Endothelial cell (in vitro differentiated cells): Measurements from ENCODE around the gene KCTD13. TPM values are rescaled to one million over a fixed set of nuclear protein-coding genes. Genes with fewer than 3 reads are reported as not detected.
A peak's percentile ranks its signal among the peaks of the same experiment; 100 is the strongest.

ENCODE experiments used
- DNase-seq: peaks from one replicate; pipeline ENCODE4 v3.0.0; 2021; ENCODE audit warnings: low spot score
- H3K27ac Mint-ChIP-seq: one replicate; pipeline ENCODE4 v1.8.0; 2021; ENCODE audit warnings: mixed read lengths, inconsistent platforms; ENCODE audit not compliant: unreplicated experiment
- H3K27me3 Mint-ChIP-seq: one replicate; pipeline ENCODE4 v1.8.0; 2021; ENCODE audit warnings: mild to moderate bottlenecking, moderate library complexity, mixed read lengths, inconsistent platforms; ENCODE audit not compliant: unreplicated experiment
- H3K36me3 Mint-ChIP-seq: one replicate; pipeline ENCODE4 v1.8.0; 2021; ENCODE audit warnings: mild to moderate bottlenecking, low read depth, mixed read lengths, inconsistent platforms; ENCODE audit not compliant: unreplicated experiment
- H3K4me1 Mint-ChIP-seq: one replicate; pipeline ENCODE4 v1.8.0; 2021; ENCODE audit warnings: mild to moderate bottlenecking, mixed read lengths, inconsistent platforms; ENCODE audit not compliant: unreplicated experiment
- H3K4me3 Mint-ChIP-seq: one replicate; pipeline ENCODE4 v1.8.0; 2021; ENCODE audit warnings: mild to moderate bottlenecking, mixed read lengths, inconsistent platforms; ENCODE audit not compliant: unreplicated experiment
- H3K9me3 Mint-ChIP-seq: one replicate; pipeline ENCODE4 v1.8.0; 2021; ENCODE audit warnings: mixed read lengths, inconsistent platforms; ENCODE audit not compliant: unreplicated experiment
- CTCF ChIP-seq: fragments of 200-600 bp; sonication (generic); IDR thresholded peaks from one replicate; pipeline ENCODE4 v1.5.0; 2021; ENCODE audit warnings: antibody characterized with exemption; ENCODE audit not compliant: unreplicated experiment
- total RNA-seq: library from RNA; stranded (reverse); fragmentation: NEBNext Ultra II Directional; extraction: Animal tissue kit (Norgen Biotek cat#: 25700); gene quantifications from one replicate; pipeline ENCODE4 v1.2.1, GENCODE V29; 2021; ENCODE audit not compliant: unreplicated experiment

KCTD13 gene
- total RNA-seq, 1 donor from 2014 or later: 25.8 TPM

- no peak overlapping the region for H3K27ac Mint-ChIP-seq
- DNase-seq: no peak
- peaks cover 16% of the 10 kb centered on the region for H3K4me1 Mint-ChIP-seq
- peaks cover 11% of the 10 kb centered on the region for H3K27me3 Mint-ChIP-seq
- H3K4me3 Mint-ChIP-seq: peak overlapping the region; percentile 89
- no peak for TF ChIP-seq CTCF
- H3K36me3 Mint-ChIP-seq: peaks cover 7% of the 10 kb centered on the region
- no peaks in the 10 kb centered on the region for H3K9me3 Mint-ChIP-seq
These were observed 62.4 kb downstream of the KCTD13 start for GRCh38 chr16:29863669-29863984.

- Mint-ChIP-seq H3K4me1 (peaks cover 16% of the 10 kb centered on the region), H3K9me3 (no peaks in the 10 kb centered on the region), H3K27me3 (peaks cover 13% of the 10 kb centered on the region), H3K27ac (peak within 1 kb of the TSS; percentile 98), H3K4me3 (peak within 1 kb of the TSS; percentile 97), H3K36me3 (peaks cover 11% of the 10 kb centered on the region)
- DNase-seq: peak; percentile 86
- TF ChIP-seq CTCF: no peak
These were observed 63.0 kb downstream of the KCTD13 start, which contains the start of gene CDIPT for GRCh38 chr16:29862884-29863668. Gene CDIPT (minus strand): TSS chr16:29863226. CDS start chr16:29862857, 369 bp downstream.

DNA sequence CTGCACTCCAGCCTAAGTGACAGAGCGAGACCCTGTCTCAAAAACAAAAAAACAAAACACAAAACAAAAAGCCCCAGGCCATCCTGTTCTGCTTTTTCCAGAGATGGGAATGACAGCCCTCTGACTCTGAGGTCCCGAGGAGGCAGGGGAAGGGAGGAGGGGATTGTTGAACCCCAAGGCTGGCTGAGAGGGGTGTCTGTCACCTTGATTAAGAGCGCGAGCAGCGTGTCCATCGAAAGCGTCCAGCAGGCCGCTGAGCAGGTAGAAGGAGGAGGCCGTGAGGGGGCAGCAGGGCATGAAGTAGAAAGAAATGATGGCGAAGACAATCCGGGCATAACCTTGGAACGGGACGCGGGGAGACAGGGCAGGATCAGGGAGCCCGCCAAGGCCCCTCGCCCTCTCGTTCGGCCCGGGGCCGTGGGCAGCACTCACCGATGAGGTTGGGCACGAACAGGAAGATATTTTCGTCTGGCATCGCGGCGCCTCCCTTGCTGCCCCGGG, 63.6 kb downstream of the KCTD13 start:
- peak; percentile 21 for DNase-seq
- Mint-ChIP-seq H3K27me3 (peaks cover 13% of the 10 kb centered on the region), H3K36me3 (peaks cover 11% of the 10 kb centered on the region), H3K9me3 (no peaks in the 10 kb centered on the region), H3K4me1 (peaks cover 16% of the 10 kb centered on the region), H3K27ac (peak overlapping the region; percentile 76), H3K4me3 (peak overlapping the region; percentile 97)
- TF ChIP-seq CTCF: no peak

GRCh38 chr16:29860218-29860617, 65.8 kb downstream of the KCTD13 start:
- peaks cover 11% of the 10 kb centered on the region for H3K36me3 Mint-ChIP-seq
- no peak overlapping the region for H3K27ac Mint-ChIP-seq
- H3K27me3 Mint-ChIP-seq: peaks cover 13% of the 10 kb centered on the region
- H3K4me1 Mint-ChIP-seq: peaks cover 16% of the 10 kb centered on the region
- TF ChIP-seq CTCF: no peak
- no peaks in the 10 kb centered on the region for H3K9me3 Mint-ChIP-seq
- no peak for DNase-seq
- H3K4me3 Mint-ChIP-seq: no peak overlapping the region

- peaks cover 12% of the 10 kb centered on the region for H3K27me3 Mint-ChIP-seq
- H3K36me3 Mint-ChIP-seq: peaks cover 11% of the 10 kb centered on the region
- H3K4me1 Mint-ChIP-seq: peaks cover 16% of the 10 kb centered on the region
- no peak overlapping the region for H3K27ac Mint-ChIP-seq
- TF ChIP-seq CTCF: no peak
- no peak overlapping the region for H3K4me3 Mint-ChIP-seq
- DNase-seq: no peak
- no peaks in the 10 kb centered on the region for H3K9me3 Mint-ChIP-seq
These were observed 67.1 kb downstream of the KCTD13 start for GRCh38 chr16:29858974-29859373.
